ENCODE measurements around the gene TACC2.

- no peak for TF ChIP-seq RARB (CRISPR knock-in tag; IDR thresholded peaks at IDR 0.05)
- TF ChIP-seq ISL1 (CRISPR knock-in tag; IDR thresholded peaks at IDR 0.05): no peak
- TF ChIP-seq ARNTL (CRISPR knock-in tag; IDR thresholded peaks at IDR 0.05; ENCODE audit: borderline replicate concordance, low read depth): no peak
- TF ChIP-seq PPARA (CRISPR knock-in tag; IDR thresholded peaks at IDR 0.05; ENCODE audit: borderline replicate concordance): no peak
- TF ChIP-seq, protein P1, sequence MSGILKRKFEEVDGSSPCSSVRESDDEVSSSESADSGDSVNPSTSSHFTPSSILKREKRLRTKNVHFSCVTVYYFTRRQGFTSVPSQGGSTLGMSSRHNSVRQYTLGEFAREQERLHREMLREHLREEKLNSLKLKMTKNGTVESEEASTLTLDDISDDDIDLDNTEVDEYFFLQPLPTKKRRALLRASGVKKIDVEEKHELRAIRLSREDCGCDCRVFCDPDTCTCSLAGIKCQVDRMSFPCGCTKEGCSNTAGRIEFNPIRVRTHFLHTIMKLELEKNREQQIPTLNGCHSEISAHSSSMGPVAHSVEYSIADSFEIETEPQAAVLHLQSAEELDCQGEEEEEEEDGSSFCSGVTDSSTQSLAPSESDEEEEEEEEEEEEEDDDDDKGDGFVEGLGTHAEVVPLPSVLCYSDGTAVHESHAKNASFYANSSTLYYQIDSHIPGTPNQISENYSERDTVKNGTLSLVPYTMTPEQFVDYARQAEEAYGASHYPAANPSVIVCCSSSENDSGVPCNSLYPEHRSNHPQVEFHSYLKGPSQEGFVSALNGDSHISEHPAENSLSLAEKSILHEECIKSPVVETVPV (CRISPR knock-in tag; IDR thresholded peaks at IDR 0.05): no peak
- TF ChIP-seq ZFP3 (CRISPR knock-in tag; IDR thresholded peaks at IDR 0.05): no peak
- TF ChIP-seq PATZ1 (CRISPR knock-in tag; IDR thresholded peaks at IDR 0.05; ENCODE audit: borderline replicate concordance): no peak
- TF ChIP-seq TCF4 (CRISPR knock-in tag; IDR thresholded peaks at IDR 0.05; ENCODE audit: borderline replicate concordance): no peak
- TF ChIP-seq POU6F1 (CRISPR knock-in tag; IDR thresholded peaks at IDR 0.05; ENCODE audit: borderline replicate concordance, low read depth): no peak
- TF ChIP-seq CSDC2 (CRISPR knock-in tag; IDR thresholded peaks at IDR 0.05): no peak
- TF ChIP-seq GLIS3 (CRISPR knock-in tag; IDR thresholded peaks at IDR 0.05): no peak
- TF ChIP-seq ZNF8 (CRISPR knock-in tag; IDR thresholded peaks at IDR 0.05): no peak
- TF ChIP-seq ZFP30 (CRISPR knock-in tag; IDR thresholded peaks at IDR 0.05): no peak
- no peak for TF ChIP-seq TSHZ2 (CRISPR knock-in tag; IDR thresholded peaks at IDR 0.05)
Observed at GRCh38 chr10:122288917-122289316, 300.0 kb downstream of the TACC2 start.

Data from SK-N-SH treated with all-trans-retinoic acid at 6 μM for 48 hours (cell line).